CD4-positive, CD25-positive, alpha-beta regulatory T cell (primary cell): Measurements from ENCODE around the gene CIROP. TPM values are rescaled to one million over a fixed set of nuclear protein-coding genes. Genes with fewer than 3 reads are reported as not detected.

Experiments
- ATAC-seq, 2 donors: fragments of 150-1000 bp; cut with Tn5 transposase; one replicate each; pipeline ENCODE4 v1.10.0; 2021; ENCODE audit warnings: low read depth in 2 of 2, moderate number of reproducible peaks in 2 of 2, moderate library complexity in 1 of 2
- DNase-seq, 3 donors: peaks; one replicate each; pipeline versions ENCODE4 v3.0.0 to v3.0.0-alpha.2; 2012 to 2022; ENCODE audit warnings: mixed read lengths in 1 of 3
- H3K27ac ChIP-seq: one replicate; pipeline ENCODE4 v1.7.0; 2013; ENCODE audit warnings: mild to moderate bottlenecking, low read length; ENCODE audit not compliant: insufficient read depth, poor library complexity, severe bottlenecking
- H3K27me3 ChIP-seq: one replicate; pipeline ENCODE4 v1.7.0; 2013; ENCODE audit warnings: low read length; ENCODE audit not compliant: control insufficient read depth, insufficient read depth
- H3K36me3 ChIP-seq: one replicate; pipeline ENCODE4 v1.7.0; 2013; ENCODE audit warnings: mild to moderate bottlenecking, low read length, moderate library complexity; ENCODE audit not compliant: control insufficient read depth, insufficient read depth
- H3K4me1 ChIP-seq: 2 replicates; pipeline ENCODE4 v1.7.0; 2013; ENCODE audit warnings: mild to moderate bottlenecking, low read length; ENCODE audit not compliant: insufficient read depth, control insufficient read depth, poor library complexity, severe bottlenecking
- H3K4me3 ChIP-seq: one replicate; pipeline ENCODE4 v1.7.0; 2013; ENCODE audit warnings: low read depth, mild to moderate bottlenecking, low read length, moderate library complexity
- H3K9me3 ChIP-seq, 2 experiments: 1 replicate in 1 of 2; 2 replicates in 1 of 2; pipeline ENCODE4 v1.7.0; 2013; ENCODE audit warnings: low read length in 2 of 2, mild to moderate bottlenecking in 1 of 2, moderate library complexity in 1 of 2; ENCODE audit not compliant: control insufficient read depth in 2 of 2
- H3K27ac Mint-ChIP-seq, 3 donors: one replicate each; pipeline ENCODE4 v1.8.0; 2020 to 2022; ENCODE audit warnings: mild to moderate bottlenecking in 3 of 3, mixed read lengths in 3 of 3, moderate library complexity in 2 of 3
- H3K27me3 Mint-ChIP-seq: one replicate; pipeline ENCODE4 v1.8.0; 2022; ENCODE audit warnings: mild to moderate bottlenecking, mixed read lengths
- H3K36me3 Mint-ChIP-seq: one replicate; pipeline ENCODE4 v1.8.0; 2020; ENCODE audit warnings: mixed read lengths
- H3K4me1 Mint-ChIP-seq, 4 donors: one replicate each; pipeline ENCODE4 v1.8.0; 2020 to 2022; ENCODE audit warnings: mixed read lengths in 4 of 4, mild to moderate bottlenecking in 1 of 4
- H3K4me3 Mint-ChIP-seq, 4 donors: one replicate each; pipeline ENCODE4 v1.8.0; 2020 to 2022; ENCODE audit warnings: mild to moderate bottlenecking in 4 of 4, mixed read lengths in 4 of 4, moderate library complexity in 3 of 4
- H3K9me3 Mint-ChIP-seq, 7 donors: one replicate each; pipeline ENCODE4 v1.8.0; 2020 to 2022; ENCODE audit warnings: mixed read lengths in 7 of 7, mild to moderate bottlenecking in 3 of 7, moderate library complexity in 2 of 7
- polyA plus RNA-seq, 4 donors: library from polyadenylated mRNA; unstranded; fragments of 300-500 nt; fragmentation: Illumina TruSeq; gene quantifications; one replicate each; pipeline ENCODE4 v1.2.3, GENCODE V29; 2021
- total RNA-seq: library from RNA; stranded (reverse); gene quantifications from one replicate; pipeline ENCODE4 v1.2.3, GENCODE V29; 2022

Gene CIROP
- total and polyA plus RNA-seq, 5 donors from 2014 or later, result 0.23 TPM; not detected in 4

- DNase-seq, result no peak
- H3K36me3 ChIP-seq, result no peaks in the 10 kb centered on the region
- no peaks in the 10 kb centered on the region for H3K36me3 Mint-ChIP-seq
- no peaks in the 10 kb centered on the region for H3K9me3 ChIP-seq
- no peak overlapping the region for H3K27ac ChIP-seq
- no peaks in the 10 kb centered on the region for H3K27me3 ChIP-seq
- H3K27me3 Mint-ChIP-seq, result peaks cover 4% of the 10 kb centered on the region
- no peak overlapping the region for H3K4me3 ChIP-seq
- H3K9me3 Mint-ChIP-seq, result no peaks in the 10 kb centered on the region
- no peak overlapping the region for H3K4me3 Mint-ChIP-seq
- H3K4me1 Mint-ChIP-seq, result peaks cover 0 to 38% (median 24%) of the 10 kb centered on the region in 4 donors
- no peak for ATAC-seq
- H3K4me1 ChIP-seq, result peaks cover 34% of the 10 kb centered on the region
- H3K27ac Mint-ChIP-seq, result no peak overlapping the region
Observed at GRCh38 chr14:23122086-23122485, 17.3 kb upstream of the CIROP start.

GRCh38 chr14:23121361-23121771 lies 16.6 kb upstream of the CIROP start:
- Histone ChIP-seq H3K27me3 (no peaks in the 10 kb centered on the region), H3K4me1 (peaks cover 34% of the 10 kb centered on the region), H3K4me3 (no peak overlapping the region), H3K27ac (no peak overlapping the region), H3K36me3 (no peaks in the 10 kb centered on the region), H3K9me3 (no peaks in the 10 kb centered on the region)
- ATAC-seq, result no peak
- DNase-seq, result peak in 1 of 3 donors; percentile 23
- no peaks in the 10 kb centered on the region for H3K36me3 Mint-ChIP-seq
- peak overlapping the region in 3 of 4 donors; percentile 45 to 87 (median 73) for H3K4me3 Mint-ChIP-seq
- H3K4me1 Mint-ChIP-seq, result peaks cover 0 to 41% (median 24%) of the 10 kb centered on the region in 4 donors
- H3K9me3 Mint-ChIP-seq, result no peaks in the 10 kb centered on the region
- H3K27me3 Mint-ChIP-seq, result peaks cover 4% of the 10 kb centered on the region
- H3K27ac Mint-ChIP-seq, result peak overlapping the region; percentile 62 to 96 (median 93)

- H3K27ac ChIP-seq, result peak overlapping the region; percentile 58
- no peaks in the 10 kb centered on the region for H3K27me3 ChIP-seq
- no peaks in the 10 kb centered on the region for H3K36me3 ChIP-seq
- peaks cover 0 to 41% (median 23%) of the 10 kb centered on the region in 4 donors for H3K4me1 Mint-ChIP-seq
- ATAC-seq, result peak; percentile 81 to 82
- peak; percentile 68 to 76 (median 73) for DNase-seq
- H3K27me3 Mint-ChIP-seq, result peaks cover 4% of the 10 kb centered on the region
- H3K4me3 ChIP-seq, result peak overlapping the region; percentile 40
- H3K27ac Mint-ChIP-seq, result peak overlapping the region; percentile 89 to 96 (median 93)
- H3K36me3 Mint-ChIP-seq, result no peaks in the 10 kb centered on the region
- H3K4me3 Mint-ChIP-seq, result peak overlapping the region in 3 of 4 donors; percentile 2 to 87 (median 73)
- H3K4me1 ChIP-seq, result peaks cover 34% of the 10 kb centered on the region
- H3K9me3 Mint-ChIP-seq, result no peaks in the 10 kb centered on the region
- H3K9me3 ChIP-seq, result no peaks in the 10 kb centered on the region
Observed at GRCh38 chr14:23120541-23121251, 15.9 kb upstream of the CIROP start.

GRCh38 chr14:23119363-23120327 lies 14.9 kb upstream of the CIROP start:
- H3K27ac Mint-ChIP-seq, result peak overlapping the region; percentile 89 to 93 (median 90)
- Histone ChIP-seq H3K4me1 (peaks cover 34% of the 10 kb centered on the region), H3K9me3 (no peaks in the 10 kb centered on the region), H3K4me3 (peak overlapping the region; percentile 37), H3K27ac (peak overlapping the region; percentile 58), H3K27me3 (no peaks in the 10 kb centered on the region), H3K36me3 (no peaks in the 10 kb centered on the region)
- peak overlapping the region in 3 of 4 donors; percentile 44 to 87 (median 54) for H3K4me3 Mint-ChIP-seq
- H3K27me3 Mint-ChIP-seq, result peaks cover 5% of the 10 kb centered on the region
- no peaks in the 10 kb centered on the region for H3K36me3 Mint-ChIP-seq
- ATAC-seq (peak; percentile 50 to 59), DNase-seq (peak in 2 of 3 donors; percentile 39 to 46)
- no peaks in the 10 kb centered on the region for H3K9me3 Mint-ChIP-seq
- H3K4me1 Mint-ChIP-seq, result peaks cover 0 to 41% (median 23%) of the 10 kb centered on the region in 4 donors

- Mint-ChIP-seq H3K4me3 (peak within 1 kb of the TSS in 3 of 4 donors; percentile 44 to 87 (median 54)), H3K36me3 (no peaks in the 10 kb centered on the region), H3K9me3 (peaks cover 0 to 1% (median 0%) of the 10 kb centered on the region in 7 donors), H3K27me3 (peaks cover 12% of the 10 kb centered on the region), H3K4me1 (peaks cover 0 to 43% (median 23%) of the 10 kb centered on the region in 4 donors), H3K27ac (peak within 1 kb of the TSS; percentile 89 to 93 (median 90))
- Histone ChIP-seq H3K4me1 (peaks cover 34% of the 10 kb centered on the region), H3K36me3 (no peaks in the 10 kb centered on the region), H3K27me3 (no peaks in the 10 kb centered on the region), H3K9me3 (no peaks in the 10 kb centered on the region), H3K4me3 (peak within 1 kb of the TSS; percentile 37), H3K27ac (peak within 1 kb of the TSS; percentile 58)
- no peak for DNase-seq
- no peak for ATAC-seq
Observed at GRCh38 chr14:23118506-23119362, 13.9 kb upstream of the CIROP start, which contains the start of gene CEBPE. TSS of gene CEBPE (minus strand) at chr14:23119255. CDS start at chr14:23119091, 164 bp downstream.

- no peaks in the 10 kb centered on the region for H3K36me3 Mint-ChIP-seq
- ATAC-seq (no peak), DNase-seq (no peak)
- no peaks in the 10 kb centered on the region for H3K9me3 ChIP-seq
- peaks cover 0 to 1% (median 0%) of the 10 kb centered on the region in 7 donors for H3K9me3 Mint-ChIP-seq
- H3K27me3 Mint-ChIP-seq, result peaks cover 12% of the 10 kb centered on the region
- H3K27ac ChIP-seq, result no peak overlapping the region
- H3K27me3 ChIP-seq, result no peaks in the 10 kb centered on the region
- H3K4me3 ChIP-seq, result no peak overlapping the region
- H3K4me1 ChIP-seq, result peaks cover 34% of the 10 kb centered on the region
- H3K27ac Mint-ChIP-seq, result no peak overlapping the region
- no peak overlapping the region for H3K4me3 Mint-ChIP-seq
- H3K36me3 ChIP-seq, result no peaks in the 10 kb centered on the region
- H3K4me1 Mint-ChIP-seq, result peaks cover 0 to 43% (median 23%) of the 10 kb centered on the region in 4 donors
Observed at GRCh38 chr14:23117371-23118020, 12.7 kb upstream of the CIROP start.
